Erythroblast (primary cell): ENCODE measurements around the gene ANP32D.

Source experiments
- GATA1 ChIP-seq: IDR thresholded peaks from 2 replicates; pipeline ENCODE4 v1.6.1; 2011; ENCODE audit warnings: low read depth, mild to moderate bottlenecking, control low read depth, low read length, moderate library complexity
- POLR2A ChIP-seq: IDR thresholded peaks from 2 replicates; pipeline ENCODE4 v1.6.1; 2011; ENCODE audit warnings: mild to moderate bottlenecking, low read length

GRCh38 chr12:48447755-48448154 is 24.6 kb upstream of the ANP32D start:
- TF ChIP-seq POLR2A (no peak), GATA1 (no peak)
